Trophoblast cell (in vitro differentiated cells and primary cell): ENCODE measurements around the gene ELL2.

Experiments used
- DNase-seq, 2 donors: peaks; one replicate each; pipeline ENCODE4 v3.0.0-alpha.2; 2016
- H2AFZ ChIP-seq: 2 replicates; pipeline ENCODE4 v1.6.1; 2013; ENCODE audit warnings: low read length, moderate library complexity, mild to moderate bottlenecking; ENCODE audit not compliant: insufficient read depth, poor library complexity
- H2AK5ac ChIP-seq: 2 replicates; pipeline ENCODE4 v1.6.1; 2013; ENCODE audit warnings: mild to moderate bottlenecking, low read length
- H2BK120ac ChIP-seq: 2 replicates; pipeline ENCODE4 v1.6.1; 2013; ENCODE audit warnings: low read length, mild to moderate bottlenecking, moderate library complexity; ENCODE audit not compliant: insufficient read depth, poor library complexity
- H2BK12ac ChIP-seq: 2 replicates; pipeline ENCODE4 v1.6.1; 2013; ENCODE audit warnings: mild to moderate bottlenecking, low read length, moderate library complexity
- H2BK5ac ChIP-seq: 2 replicates; pipeline ENCODE4 v1.6.1; 2013; ENCODE audit warnings: low read length, low read depth, moderate library complexity, mild to moderate bottlenecking; ENCODE audit not compliant: poor library complexity
- H3K14ac ChIP-seq: 2 replicates; pipeline ENCODE4 v1.6.1; 2013; ENCODE audit warnings: mild to moderate bottlenecking, low read length
- H3K18ac ChIP-seq: 2 replicates; pipeline ENCODE4 v1.6.1; 2013; ENCODE audit warnings: mild to moderate bottlenecking, low read length
- H3K23ac ChIP-seq: 2 replicates; pipeline ENCODE4 v1.6.1; 2013; ENCODE audit warnings: low read length
- H3K27ac ChIP-seq: 2 replicates; pipeline ENCODE4 v1.5.1; 2013; ENCODE audit warnings: low read depth, mild to moderate bottlenecking, inconsistent platforms, low read length, moderate library complexity
- H3K27me3 ChIP-seq: 2 replicates; pipeline ENCODE4 v1.6.1; 2013; ENCODE audit warnings: inconsistent platforms, mild to moderate bottlenecking, low read length, moderate library complexity; ENCODE audit not compliant: insufficient read depth
- H3K36me3 ChIP-seq, 2 experiments: 1 replicate in 1 of 2; 2 replicates in 1 of 2; pipeline ENCODE4 v1.6.1; 2013; ENCODE audit warnings: low read length in 2 of 2, mild to moderate bottlenecking in 2 of 2, moderate library complexity in 1 of 2; ENCODE audit not compliant: insufficient read depth in 2 of 2, control insufficient read depth in 1 of 2
- H3K4ac ChIP-seq: 2 replicates; pipeline ENCODE4 v1.6.1; 2013; ENCODE audit warnings: low read depth, mild to moderate bottlenecking, low read length, moderate library complexity
- H3K4me1 ChIP-seq, 2 experiments: 1 replicate in 1 of 2; 2 replicates in 1 of 2; pipeline ENCODE4 v1.6.1; 2013; ENCODE audit warnings: low read length in 2 of 2, mild to moderate bottlenecking in 2 of 2, moderate library complexity in 1 of 2; ENCODE audit not compliant: insufficient read depth in 2 of 2, control insufficient read depth in 1 of 2
- H3K4me2 ChIP-seq: 2 replicates; pipeline ENCODE4 v1.6.1; 2013; ENCODE audit warnings: inconsistent platforms, mild to moderate bottlenecking, low read length, moderate library complexity
- H3K4me3 ChIP-seq: 2 replicates; pipeline ENCODE4 v1.5.1; 2013; ENCODE audit warnings: mild to moderate bottlenecking, low read depth, low read length, inconsistent platforms
- H3K79me1 ChIP-seq: one replicate; pipeline ENCODE4 v1.6.1; 2013; ENCODE audit warnings: low read length
- H3K79me2 ChIP-seq: 2 replicates; pipeline ENCODE4 v1.6.1; 2013; ENCODE audit warnings: low read length, mild to moderate bottlenecking; ENCODE audit not compliant: control insufficient read depth, insufficient read depth, poor library complexity
- H3K9ac ChIP-seq: 2 replicates; pipeline ENCODE4 v1.6.1; 2013; ENCODE audit warnings: mild to moderate bottlenecking, low read length
- H3K9me3 ChIP-seq: 2 replicates; pipeline ENCODE4 v1.6.1; 2013; ENCODE audit warnings: low read depth, mild to moderate bottlenecking, control low read depth, inconsistent platforms, low read length; ENCODE audit not compliant: insufficient read depth
- H4K12ac ChIP-seq: 2 replicates; pipeline ENCODE4 v1.6.1; 2013; ENCODE audit warnings: low read depth, mild to moderate bottlenecking, low read length, moderate library complexity
- H4K8ac ChIP-seq: 2 replicates; pipeline ENCODE4 v1.6.1; 2013; ENCODE audit warnings: low read depth, mild to moderate bottlenecking, low read length, moderate library complexity
- H4K91ac ChIP-seq: one replicate; pipeline ENCODE4 v1.6.1; 2013; ENCODE audit warnings: low read depth, mild to moderate bottlenecking, low read length, moderate library complexity
- WGBS: extraction: QIAGEN DNeasy Blood & Tissue Kit; methylation state at CpG from one replicate; pipeline ENCODE4 v1.1.7; 2013; ENCODE audit warnings: missing lambda C conversion rate; ENCODE audit not compliant: insufficient read length, insufficient coverage; ENCODE audit errors: extremely low coverage; 5-methylcytosine and 5-hydroxymethylcytosine counted together

ELL2 gene

DNA sequence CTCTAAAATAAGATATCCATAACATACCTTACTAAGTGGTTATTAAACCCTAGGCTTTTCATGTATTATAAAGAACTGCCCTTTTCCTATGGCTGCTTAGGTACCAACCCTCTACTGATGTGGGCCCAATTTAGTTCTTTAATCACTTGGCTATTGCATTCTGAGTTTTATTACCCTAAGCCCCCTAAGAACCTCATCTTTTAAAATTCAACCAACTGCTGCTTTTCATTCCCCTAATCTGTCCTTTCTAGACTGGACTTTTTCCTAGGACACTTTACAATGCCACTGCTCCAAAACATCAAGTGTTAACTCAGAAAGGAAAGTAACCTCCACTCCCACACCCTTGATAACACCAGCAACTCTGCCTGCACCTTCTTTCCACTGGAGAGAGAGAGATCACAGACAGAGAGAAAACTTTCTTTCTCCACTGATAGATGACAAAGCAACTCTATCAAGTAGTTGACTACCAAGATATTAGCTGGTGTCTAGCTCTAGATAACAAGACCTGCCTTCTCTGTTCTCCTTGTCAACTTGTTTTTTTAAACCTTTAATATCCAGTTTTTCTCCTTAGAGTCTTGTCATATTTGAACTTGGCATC is 27.3 kb downstream of the ELL2 start:
- Histone ChIP-seq H3K27ac (no peak overlapping the region), H2BK120ac (no peak overlapping the region), H3K9me3 (no peaks in the 10 kb centered on the region), H3K27me3 (no peaks in the 10 kb centered on the region), H3K36me3 (peaks cover 0 to 1% of the 10 kb centered on the region in 2 experiments), H2BK12ac (no peak overlapping the region), H3K23ac (no peak overlapping the region), H4K8ac (no peak overlapping the region), H3K4me3 (no peak overlapping the region), H3K79me1 (no peaks in the 10 kb centered on the region), H3K9ac (no peak overlapping the region), H3K4ac (no peak overlapping the region), H4K12ac (no peak overlapping the region), H4K91ac (no peak overlapping the region), H3K79me2 (no peaks in the 10 kb centered on the region), H3K14ac (no peak overlapping the region), H3K18ac (no peak overlapping the region), H2AFZ (no peak overlapping the region), H3K4me1 (no peaks in the 10 kb centered on the region), H2BK5ac (no peak overlapping the region), H2AK5ac (no peak overlapping the region), H3K4me2 (no peak overlapping the region)
- no peak for DNase-seq

DNA sequence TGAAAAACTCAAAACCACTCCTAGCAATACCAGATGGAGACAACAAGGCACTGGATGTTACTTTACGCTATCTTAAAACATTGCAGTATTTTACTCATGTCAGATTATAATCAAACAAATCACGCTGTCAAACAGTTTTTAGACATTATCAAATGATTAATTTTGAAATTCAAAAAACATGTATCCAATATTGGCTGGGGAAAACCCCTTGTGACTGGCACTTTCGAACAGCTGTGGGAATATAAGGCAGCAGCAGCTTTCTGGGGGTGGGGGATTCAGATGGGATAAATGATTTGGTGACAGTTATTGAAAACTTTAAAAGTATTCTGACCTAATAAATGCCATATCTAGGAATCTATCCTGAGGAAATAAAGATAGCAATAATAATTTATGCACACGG is 28.7 kb downstream of the ELL2 start:
- Histone ChIP-seq H3K9me3 (no peaks in the 10 kb centered on the region), H3K9ac (no peak overlapping the region), H3K36me3 (peaks cover 0 to 1% of the 10 kb centered on the region in 2 experiments), H4K12ac (no peak overlapping the region), H3K18ac (no peak overlapping the region), H2BK5ac (no peak overlapping the region), H3K4me3 (no peak overlapping the region), H3K79me1 (no peaks in the 10 kb centered on the region), H3K4ac (no peak overlapping the region), H2AK5ac (no peak overlapping the region), H3K23ac (no peak overlapping the region), H3K27ac (no peak overlapping the region), H3K27me3 (no peaks in the 10 kb centered on the region), H3K4me2 (no peak overlapping the region), H4K91ac (no peak overlapping the region), H2BK120ac (no peak overlapping the region), H2BK12ac (no peak overlapping the region), H3K14ac (no peak overlapping the region), H3K79me2 (no peaks in the 10 kb centered on the region), H4K8ac (no peak overlapping the region), H2AFZ (no peak overlapping the region), H3K4me1 (no peaks in the 10 kb centered on the region)
- no peak for DNase-seq
- no CpG with 5 or more reads among the region's 4 CpGs for WGBS

DNA sequence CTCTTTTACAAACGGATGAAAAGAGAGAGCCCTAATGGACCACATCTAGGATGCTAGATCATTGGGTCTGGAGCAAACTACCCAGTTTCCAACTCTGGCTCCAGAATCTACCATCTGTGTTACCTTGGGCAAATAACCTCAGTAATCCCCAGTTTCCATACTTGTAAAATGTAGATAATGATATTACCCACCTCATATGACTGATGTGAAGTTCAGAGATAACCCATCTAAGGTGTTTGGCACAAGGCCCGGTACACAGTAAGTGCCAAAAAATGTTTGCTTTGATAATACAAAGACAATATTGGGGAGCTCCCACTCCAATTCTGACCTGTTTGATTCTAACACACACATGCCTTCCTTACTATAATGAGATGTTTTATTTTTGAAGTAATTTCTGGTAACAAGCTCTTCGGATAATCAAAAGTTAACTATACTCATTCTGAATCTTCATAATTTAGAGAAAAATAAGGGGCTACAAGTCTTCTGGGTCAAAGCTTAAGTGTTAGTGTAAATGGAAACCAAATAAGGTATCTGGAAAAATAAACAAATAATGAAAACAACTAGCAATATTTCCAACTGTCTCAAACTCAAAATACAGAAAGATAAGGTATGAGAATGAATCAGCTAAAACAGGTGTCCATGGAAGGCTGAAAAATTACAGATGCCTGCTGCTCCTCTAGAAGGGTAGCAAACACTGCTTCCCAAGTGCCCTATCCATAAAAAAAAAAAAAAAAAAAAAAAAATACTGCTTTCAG is 30.4 kb downstream of the ELL2 start:
- Histone ChIP-seq H2AK5ac (no peak overlapping the region), H4K91ac (no peak overlapping the region), H4K12ac (no peak overlapping the region), H3K23ac (no peak overlapping the region), H4K8ac (no peak overlapping the region), H2BK120ac (no peak overlapping the region), H3K4me3 (no peak overlapping the region), H3K14ac (no peak overlapping the region), H3K18ac (no peak overlapping the region), H3K9ac (no peak overlapping the region), H3K4me1 (no peaks in the 10 kb centered on the region), H3K4me2 (no peak overlapping the region), H3K36me3 (no peaks in the 10 kb centered on the region), H3K27ac (no peak overlapping the region), H3K4ac (no peak overlapping the region), H3K27me3 (no peaks in the 10 kb centered on the region), H3K79me2 (no peaks in the 10 kb centered on the region), H2BK12ac (no peak overlapping the region), H2BK5ac (no peak overlapping the region), H3K9me3 (no peaks in the 10 kb centered on the region), H3K79me1 (no peaks in the 10 kb centered on the region), H2AFZ (no peak overlapping the region)
- WGBS = no CpG with 5 or more reads among the region's 3 CpGs
- DNase-seq = no peak

DNA sequence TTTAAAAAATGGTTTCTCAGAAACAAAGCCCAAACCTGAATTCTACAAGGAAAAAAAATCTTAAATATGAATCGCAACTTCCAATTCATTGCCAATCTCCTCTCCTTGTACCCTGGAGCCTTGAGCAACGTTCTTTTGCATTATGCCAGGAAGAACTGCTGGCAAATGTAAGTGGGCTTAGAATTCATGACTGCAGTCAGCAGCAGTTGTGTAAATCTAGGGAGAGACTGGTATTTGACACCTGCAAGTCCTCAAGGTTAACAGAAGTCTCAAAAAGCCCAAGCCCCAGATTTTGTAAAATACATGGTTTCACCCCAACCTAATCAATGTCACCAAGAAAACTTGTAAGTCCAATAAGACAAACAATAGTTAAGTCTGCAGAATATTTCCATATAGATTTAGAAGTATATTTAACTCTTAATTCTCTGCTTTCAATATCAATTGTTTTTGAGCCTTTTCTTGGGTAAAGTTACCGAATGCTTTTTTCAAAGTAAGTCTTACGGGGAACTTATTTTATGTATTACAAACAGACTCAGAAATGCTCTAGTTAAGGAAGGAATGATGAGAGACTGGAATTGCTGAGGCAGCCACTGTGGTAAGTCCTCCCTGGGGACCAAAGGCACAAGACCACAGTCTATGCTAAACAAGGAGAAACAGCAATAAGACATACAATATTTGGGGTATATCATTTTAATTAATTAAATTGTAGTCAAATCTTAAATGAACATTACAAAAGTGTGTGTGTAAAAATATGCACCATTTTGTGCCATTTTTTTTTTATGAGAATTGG is 31.3 kb downstream of the ELL2 start:
- no peak overlapping the region for H3K9ac ChIP-seq
- no CpG with 5 or more reads among the region's 4 CpGs for WGBS
- no peaks in the 10 kb centered on the region for H3K9me3 ChIP-seq
- no peak overlapping the region for H3K4me2 ChIP-seq
- no peak overlapping the region for H2BK12ac ChIP-seq
- H2AFZ ChIP-seq = no peak overlapping the region
- no peak overlapping the region for H4K12ac ChIP-seq
- no peak for DNase-seq
- no peaks in the 10 kb centered on the region for H3K36me3 ChIP-seq
- H3K79me1 ChIP-seq = no peaks in the 10 kb centered on the region
- H3K14ac ChIP-seq = no peak overlapping the region
- H3K18ac ChIP-seq = no peak overlapping the region
- no peaks in the 10 kb centered on the region for H3K27me3 ChIP-seq
- H3K23ac ChIP-seq = no peak overlapping the region
- no peaks in the 10 kb centered on the region for H3K79me2 ChIP-seq
- H3K4ac ChIP-seq = no peak overlapping the region
- H2BK120ac ChIP-seq = no peak overlapping the region
- H3K4me1 ChIP-seq = no peaks in the 10 kb centered on the region
- no peak overlapping the region for H3K4me3 ChIP-seq
- H4K91ac ChIP-seq = no peak overlapping the region
- H4K8ac ChIP-seq = no peak overlapping the region
- no peak overlapping the region for H2BK5ac ChIP-seq
- H2AK5ac ChIP-seq = no peak overlapping the region
- no peak overlapping the region for H3K27ac ChIP-seq
